ENCODE results near the gene NT5C3B.
"Not testable (repeated sequence)": the region's sequence is repeated elsewhere in the genome, so short reads cannot be mapped to it uniquely, and the experiment has no call there.

The NT5C3B gene

DNA sequence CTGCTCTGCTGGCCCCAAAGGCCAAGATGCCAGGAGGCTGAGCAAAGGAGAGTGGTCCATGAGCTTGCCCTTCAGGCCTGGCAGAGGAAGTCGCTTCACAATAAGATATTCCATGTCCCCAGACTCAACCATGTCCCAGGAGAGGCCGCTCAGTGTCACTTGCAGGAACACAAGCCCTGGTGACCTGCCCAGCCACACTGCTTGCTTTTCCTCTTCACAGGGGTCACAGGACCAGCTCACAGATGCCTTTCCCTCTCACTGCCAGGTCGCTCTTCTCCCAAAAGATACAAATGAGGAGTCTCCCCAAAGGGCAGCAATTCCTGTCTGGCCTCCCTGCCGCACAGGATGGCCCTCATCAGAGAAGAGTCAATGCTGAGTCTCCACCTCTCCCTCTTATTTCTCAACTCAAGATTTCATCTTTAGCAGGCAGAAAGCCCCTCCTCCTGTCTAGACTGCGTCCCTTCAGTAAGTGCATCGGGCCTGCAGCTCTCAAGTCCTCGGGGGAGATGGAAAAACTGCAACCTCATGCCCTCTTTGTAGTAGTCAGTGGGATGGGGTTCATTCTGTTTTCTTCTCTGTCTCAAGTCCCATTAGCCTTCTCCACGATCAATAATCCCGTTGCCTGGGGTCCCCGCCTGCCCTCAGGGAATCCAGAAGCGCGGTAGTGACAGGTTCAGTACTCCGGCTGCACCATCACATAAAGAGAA is 54.5 kb downstream of the NT5C3B start:
- no peak for DNase-seq

DNA sequence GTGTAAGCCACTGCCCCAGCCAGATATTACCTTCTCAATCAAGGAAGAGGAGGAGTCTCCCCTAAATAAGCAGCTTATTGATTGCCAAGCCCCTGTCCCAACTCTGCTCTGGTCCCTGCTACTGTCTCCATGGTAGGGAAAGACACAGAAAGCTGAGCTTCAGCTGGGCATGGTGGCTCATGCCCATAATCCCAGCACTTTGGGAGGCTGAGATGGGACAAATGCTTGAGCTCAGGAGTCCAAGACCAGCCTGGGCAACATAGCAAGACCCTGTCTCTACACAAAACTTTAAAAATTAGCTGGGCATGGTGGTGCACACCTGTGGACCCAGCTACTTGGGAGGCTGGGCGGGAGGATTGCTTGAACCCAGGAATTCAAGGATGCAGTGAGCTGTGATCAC is 56.1 kb downstream of the NT5C3B start:
- DNase-seq, result no peak

DNA sequence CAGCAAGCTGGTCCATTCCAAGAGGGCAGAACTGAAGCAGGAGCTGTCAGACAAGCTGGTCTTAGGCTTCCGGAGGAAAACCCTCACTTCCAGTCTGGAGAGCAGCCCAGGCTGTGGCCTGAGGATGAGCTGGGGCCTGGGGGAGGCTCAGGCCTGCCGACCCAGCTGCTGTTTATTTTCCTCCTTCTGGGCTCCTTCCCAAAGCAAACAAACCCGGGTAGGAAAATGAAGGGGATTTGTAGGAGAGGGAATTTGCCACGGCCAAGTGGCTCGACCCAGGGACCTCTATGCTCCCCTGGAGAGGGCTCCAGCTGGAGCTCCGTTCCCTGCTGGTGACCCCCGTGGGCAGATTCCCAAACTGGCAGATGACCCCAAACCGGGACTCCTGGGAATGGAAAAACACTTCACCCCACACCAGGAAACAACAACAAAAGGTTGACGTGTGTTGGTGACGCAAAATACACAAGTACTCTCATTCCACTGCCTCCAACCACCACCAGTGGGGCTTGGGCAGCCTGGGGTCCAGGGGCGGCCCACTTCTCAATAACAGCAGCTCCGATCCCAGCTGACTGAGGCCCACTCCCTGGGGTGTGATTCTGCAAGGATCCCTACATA is 58.4 kb downstream of the NT5C3B start:
- no peak for DNase-seq

GRCh38 chr17:41777157-41777573 is 58.9 kb downstream of the NT5C3B start:
- no peak for DNase-seq

- DNase-seq, result not testable (repeated sequence)
Observed at GRCh38 chr17:41776262-41776900, 59.7 kb downstream of the NT5C3B start.

DNA sequence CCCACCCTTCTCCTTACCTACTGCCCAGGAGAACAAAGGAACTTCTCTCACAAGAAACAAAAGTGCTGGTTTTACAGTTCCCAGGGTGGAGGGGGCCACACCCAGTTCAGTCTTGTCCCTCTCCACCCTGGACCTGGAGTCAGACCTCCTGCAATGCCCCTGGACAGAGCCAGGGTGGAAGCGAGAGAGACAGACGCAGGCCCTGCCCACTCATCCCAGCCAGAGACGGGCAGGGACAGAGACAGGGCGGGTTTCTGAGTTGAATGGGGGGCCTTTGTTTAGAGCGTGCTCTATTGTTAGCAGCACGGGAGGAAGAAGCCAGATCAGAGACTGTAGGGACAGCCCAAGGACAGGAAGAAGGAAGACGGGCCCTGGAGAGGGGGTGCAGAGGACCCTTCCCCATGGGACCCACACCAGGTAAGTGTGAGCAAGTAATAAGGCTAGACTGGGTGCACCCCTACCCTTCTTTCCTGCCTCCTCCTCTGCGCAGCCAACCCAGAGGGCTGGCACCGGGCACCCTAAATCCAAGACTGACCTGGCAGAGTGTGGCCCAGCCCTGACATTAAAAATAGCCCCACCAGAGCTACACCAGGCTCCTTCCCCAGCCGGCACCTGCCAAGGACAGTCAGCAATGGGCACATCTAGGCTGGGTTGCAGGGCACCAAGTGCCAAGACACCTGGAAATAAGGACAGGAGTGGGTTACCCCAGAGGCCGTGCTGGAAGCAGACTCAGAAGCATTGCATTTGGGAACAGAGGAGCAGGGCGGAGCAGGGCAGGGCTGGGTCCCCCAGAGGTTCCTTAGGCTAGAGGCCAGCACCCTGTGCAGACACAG is 60.4 kb downstream of the NT5C3B start:
- no peak for DNase-seq

All from RPMI8226 (cell line).